GM18502 (cell line): Measurements from ENCODE around the gene OSCP1.
A peak's percentile ranks its signal among the peaks of the same experiment; 100 is the strongest.

ENCODE experiments used
- ATAC-seq: cut with Tn5 transposase; IDR thresholded peaks from one replicate; pipeline ENCODE4 v1.9.1; 2021; ENCODE audit warnings: mild to moderate bottlenecking; ENCODE audit not compliant: unreplicated experiment, poor library complexity

OSCP1 gene

DNA sequence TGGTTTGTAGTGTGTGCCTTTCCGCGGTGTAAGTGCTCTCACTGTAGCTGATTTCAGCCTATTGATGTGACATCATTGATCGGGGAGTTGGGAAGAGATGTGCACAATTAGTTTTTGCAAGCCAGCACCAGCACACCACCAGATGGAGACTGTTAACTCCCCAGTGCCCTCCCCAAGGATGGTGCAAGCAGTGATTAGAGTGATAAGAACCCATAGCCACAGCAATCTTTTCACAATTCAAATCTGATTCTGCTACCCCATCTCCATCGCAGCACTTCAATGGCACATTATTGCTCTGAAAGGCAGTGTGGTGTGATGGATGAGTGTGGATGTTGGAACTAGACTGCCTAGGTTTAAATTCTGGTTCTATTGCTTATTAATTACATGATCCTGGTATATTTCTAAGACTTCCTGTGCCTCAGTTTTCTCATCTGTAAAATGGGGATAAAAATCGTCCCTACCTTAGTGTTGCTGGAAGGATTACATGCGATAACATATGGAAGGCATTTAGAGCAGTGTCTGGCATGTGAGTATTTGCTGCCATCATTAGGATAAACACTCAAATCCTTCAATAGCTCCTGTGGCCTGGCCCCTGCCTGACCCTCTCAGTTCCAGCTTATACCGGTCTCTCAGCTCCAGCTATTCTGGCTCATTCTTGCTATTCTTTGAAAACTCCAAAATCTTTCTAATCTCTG, 25.8 kb upstream of the OSCP1 start:
- no peak for ATAC-seq

DNA sequence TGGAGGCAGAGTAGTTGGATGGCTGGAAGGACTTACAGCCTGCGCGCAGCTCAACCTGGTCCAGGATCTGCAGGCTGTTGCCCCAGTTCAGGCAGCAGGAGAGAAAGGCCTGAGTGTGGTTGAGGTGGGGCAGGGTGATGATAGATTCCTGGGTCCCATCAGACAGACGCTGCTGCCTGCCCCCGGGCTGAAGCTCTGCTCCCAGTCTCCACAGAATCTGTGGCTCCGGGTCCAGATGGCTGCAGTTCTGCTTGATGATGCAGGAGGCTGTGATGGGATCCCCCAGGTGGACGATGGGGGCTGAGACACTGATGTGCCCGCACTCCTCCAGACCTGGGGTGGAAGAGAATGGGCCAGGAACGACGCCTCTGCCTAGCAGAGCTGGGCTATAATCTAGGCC, 25.1 kb upstream of the OSCP1 start:
- ATAC-seq, result no peak

DNA sequence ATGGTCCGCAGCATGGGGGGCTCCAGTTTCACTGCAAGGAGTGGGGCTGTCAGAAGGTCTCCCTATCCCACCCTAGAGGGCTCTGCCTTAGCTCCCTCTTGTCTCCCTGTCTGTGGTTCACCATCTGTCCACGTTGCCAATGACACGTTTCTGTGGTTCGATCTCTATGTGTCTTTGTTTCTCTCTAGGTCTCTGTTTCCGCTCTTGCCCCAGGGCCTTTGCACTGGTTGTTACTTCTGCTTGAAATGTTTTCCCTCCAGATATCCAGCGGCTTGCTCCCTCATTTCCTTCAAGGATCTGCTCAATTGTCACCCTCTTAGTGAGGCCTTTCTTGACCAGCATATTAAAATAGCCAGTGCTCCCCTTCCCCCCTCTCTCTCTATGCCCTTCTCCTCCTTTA, 22.4 kb upstream of the OSCP1 start:
- no peak for ATAC-seq

DNA sequence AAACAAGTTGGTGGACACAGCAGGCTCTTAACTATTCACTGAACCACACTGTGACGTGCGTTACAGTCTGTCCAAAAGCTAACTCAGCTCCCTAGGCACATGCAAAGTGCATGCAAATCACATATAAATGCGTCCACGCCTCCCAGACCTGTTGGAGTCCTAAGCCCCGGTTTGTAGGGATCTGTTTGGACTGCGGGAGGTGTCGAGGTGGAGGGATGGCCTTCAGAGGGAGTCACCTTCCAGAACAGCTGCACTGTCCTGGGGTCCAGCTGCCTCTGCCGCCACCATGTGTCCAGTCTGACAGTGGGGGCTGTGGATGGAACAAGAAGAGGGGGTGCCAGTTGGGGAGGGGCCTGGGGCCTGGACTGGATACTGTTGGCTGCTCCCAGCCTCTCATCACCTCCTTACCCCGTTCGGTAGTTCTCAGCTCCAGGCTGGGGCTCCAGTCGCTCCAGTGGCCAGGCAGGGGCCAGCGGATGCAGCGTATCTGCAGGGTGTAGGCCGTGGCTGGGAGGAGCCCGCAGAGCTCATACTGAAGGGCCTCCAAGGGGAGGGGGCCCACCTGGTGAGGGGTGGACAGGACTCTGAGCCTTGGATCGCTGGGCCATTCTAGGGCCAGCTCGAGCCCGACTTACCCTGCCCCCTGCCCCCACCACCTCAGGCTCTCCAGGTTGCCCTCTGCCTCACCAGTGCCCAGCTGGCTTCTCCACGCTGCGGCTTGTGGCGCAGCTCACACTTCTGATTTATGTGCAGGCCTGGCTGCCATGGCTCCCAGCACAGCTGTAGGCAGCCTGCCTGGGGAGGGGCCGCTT, 21.8 kb upstream of the OSCP1 start:
- no peak for ATAC-seq

DNA sequence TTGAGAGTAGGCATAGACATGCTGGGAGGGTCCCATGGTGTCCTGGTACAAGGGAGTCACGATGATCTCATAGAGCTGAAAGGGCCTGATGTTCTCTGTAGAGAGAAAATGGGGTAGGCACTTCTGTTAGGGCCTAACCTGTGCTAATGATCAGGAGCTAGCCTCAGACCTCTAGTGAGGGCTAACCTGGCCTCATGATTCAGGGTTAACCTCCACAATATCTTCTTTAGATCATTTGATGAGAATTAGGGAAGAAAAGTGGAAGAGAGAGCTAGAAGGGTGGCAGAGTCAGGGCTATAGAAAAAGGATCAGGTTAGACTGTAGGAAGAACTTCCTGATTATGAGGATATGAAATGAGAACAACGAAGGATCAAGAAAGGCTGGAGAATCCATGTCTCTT, 18.9 kb upstream of the OSCP1 start:
- ATAC-seq, result no peak

DNA sequence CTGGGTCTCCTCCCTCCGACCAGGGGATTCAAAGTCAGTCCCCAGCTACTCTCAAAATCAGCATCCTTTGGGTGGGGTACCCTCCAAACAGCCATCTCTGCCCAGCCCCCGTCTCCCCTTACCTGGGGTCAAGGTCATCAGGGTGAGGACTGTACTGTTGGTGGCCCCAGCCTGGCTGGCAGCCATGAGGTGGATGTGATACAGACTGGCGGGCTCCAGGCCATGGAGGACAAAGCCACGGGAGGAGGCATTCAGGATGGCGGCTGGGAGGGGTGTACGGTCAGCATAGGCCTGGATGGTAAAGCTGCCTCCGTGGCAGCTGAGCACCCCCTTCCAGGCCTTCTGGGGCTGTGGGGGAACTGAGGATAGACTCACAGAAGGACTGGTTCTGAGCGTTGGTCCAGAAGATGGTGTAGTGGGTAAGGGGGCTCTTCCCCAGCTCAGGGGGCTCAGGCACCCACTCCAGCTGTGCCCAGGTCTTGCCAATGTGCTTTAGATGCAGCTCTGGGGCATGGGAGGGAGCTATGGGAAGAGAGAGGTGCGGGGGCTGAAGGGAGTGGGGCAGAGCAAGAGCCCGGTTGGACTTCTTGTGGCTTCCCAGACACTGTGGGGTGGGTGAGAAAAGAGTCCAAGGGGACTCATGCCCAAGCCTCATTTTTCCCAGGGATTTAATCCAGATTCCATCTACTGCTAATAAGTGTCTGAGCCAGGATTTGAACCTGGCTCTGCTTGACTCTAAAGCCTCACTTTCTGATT, 17.6 kb upstream of the OSCP1 start:
- ATAC-seq, result no peak

DNA sequence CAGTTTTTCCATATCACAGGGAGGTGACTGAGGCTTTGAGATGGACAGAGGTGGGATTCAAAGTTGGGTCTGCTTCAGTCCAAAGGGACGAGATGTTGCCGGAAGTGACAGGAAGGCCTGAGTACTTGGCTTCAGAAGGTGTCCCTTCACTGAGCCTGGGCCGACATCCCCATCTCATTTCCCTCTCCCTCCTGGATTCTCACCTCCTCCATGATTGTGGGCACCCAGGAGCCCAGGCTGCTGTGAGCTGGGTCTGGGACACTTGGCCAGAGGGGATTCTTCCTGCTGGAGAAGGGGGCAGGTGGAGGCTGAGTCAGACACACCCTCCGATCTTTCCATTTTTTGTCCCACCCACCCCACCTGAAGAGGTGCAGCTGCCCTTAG, 16.8 kb upstream of the OSCP1 start:
- ATAC-seq, result no peak

DNA sequence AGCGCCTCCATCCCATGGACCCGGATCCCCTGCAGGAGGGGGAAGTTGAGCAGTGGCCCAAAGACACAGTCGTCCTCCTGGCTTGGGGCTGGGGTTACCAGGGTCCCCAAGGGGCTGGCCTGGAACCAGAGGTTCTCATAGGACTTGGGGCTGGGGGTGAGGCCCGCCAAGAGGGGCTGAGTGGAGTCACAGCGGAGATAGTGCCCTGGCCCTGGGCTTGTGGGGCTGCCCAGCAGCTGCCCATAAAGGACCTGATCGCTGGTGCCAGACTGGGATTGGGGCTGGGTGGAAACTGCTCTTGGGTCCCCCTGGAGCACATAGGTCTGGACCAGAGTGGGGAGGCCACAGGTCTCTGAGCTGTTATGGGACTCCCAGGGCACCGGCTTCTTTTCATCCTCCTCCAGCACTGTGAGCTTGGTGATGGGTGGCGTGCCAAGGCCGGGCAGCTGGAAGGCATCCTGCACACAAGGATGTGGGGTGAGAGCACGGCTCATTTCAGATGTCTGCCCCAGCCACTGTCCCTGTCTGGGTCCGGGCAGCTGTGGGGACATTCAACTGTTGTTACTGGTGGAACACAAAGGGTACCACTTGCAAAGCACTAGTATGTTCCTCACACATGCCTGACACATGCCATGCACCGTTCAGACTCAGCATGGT, 16.2 kb upstream of the OSCP1 start:
- no peak for ATAC-seq

DNA sequence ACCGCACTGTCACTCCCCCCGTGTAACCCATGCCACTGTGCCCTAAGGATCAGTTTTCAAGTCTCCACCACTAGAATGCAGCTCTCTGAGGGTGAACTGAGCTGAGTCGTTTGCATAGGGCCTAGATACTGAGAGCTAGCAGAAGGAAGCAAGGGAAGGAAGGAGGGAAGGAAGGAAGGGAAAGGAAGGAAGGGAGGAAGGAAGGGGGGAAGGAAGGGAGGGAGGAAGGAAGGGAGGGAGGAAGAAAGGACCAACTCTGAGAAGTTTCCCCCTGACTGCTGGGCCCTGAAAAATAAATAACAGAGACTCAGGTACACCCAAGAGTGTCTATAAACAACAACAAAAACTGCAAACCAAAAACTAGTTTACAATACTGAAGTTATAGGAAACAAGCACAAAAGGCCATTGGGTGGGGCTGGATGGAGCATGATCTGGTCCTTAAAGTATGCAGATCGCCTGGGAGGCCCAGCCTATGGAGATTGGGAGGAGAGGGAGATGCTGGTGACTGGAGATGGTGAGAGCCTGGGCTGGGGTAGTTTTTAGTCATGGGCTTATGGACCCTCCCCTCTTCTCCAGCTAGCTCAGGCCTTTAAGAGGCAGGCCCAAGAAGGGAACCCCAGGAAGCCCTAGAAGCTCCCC, 15.6 kb upstream of the OSCP1 start:
- ATAC-seq, result no peak

DNA sequence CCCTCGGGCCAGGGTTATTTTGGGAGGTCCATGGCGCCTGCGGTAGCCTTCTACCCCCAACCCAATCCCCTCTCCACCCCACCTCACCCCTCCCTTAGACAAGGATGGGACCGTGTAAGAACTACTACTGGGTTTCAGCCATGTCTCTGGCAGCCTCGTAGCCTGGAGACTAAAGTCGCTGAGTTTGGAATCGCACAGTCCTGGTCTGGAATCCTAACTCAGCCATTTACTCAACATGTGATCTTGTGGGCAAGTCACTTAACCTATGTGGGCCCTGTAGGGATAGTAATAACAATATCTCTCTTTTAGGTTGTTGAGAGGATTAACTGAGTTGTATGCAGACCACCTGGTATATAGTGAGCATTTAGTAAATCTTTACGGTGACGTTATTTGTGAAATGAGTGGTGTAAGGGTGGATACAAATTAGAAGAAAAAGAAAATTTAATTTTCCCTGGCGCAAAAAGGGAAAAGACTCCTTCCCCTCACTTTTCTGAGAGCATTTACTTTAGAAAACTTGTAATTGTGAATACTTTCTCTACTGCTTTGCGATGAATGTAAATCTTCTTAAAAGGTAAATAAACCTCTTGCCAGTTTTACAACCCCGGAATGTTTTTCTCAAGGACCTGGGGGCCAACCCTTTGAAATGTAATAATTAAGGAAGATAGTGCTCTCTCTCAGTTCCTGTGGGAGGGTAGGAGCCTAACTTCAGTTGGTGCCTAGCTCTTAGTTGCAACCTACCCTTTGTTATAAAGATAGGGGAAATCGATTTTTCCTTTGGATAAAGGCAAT, 14.5 kb upstream of the OSCP1 start:
- peak; percentile 57 for ATAC-seq

DNA sequence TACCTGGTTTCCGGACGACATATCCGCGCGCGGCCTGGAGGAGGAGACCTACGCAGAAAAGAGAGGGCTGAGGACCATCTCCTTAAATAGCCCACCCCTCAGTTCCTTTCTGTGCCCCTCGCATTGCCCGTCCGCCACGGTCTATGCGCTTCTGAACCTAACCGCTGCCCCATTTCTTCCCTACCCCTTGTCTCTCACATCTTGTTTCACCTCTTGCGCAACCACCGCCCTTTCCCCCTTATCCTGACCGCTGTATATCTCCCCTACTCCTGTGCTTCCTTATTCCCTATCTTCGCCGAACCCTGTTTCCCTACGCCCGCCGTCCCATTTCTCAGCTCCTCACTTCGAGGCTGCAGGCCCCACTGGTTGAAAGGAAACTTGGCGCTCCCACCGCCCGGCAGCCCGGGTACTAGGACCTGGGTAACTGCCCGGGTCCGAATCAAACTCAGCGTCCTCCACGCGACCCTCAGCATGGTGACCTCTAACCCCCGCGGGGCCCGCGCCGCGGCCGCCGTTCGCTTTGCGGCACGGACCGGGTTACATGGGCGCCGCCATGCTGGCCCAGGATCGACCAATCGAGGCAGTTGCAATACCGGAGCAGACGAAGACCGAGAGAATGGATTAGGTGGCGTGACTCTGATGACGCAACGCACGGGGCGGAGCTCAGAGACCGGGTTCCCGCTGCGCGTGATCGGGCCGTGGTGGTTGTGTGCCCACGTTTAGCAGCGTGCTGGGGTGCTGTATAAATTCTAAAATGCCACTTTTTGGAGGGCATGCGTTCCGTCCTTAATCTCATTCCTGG, 13.8 kb upstream of the OSCP1 start, which contains the start of gene MRPS15:
Gene MRPS15, minus strand, starts transcription at position 582 of the 802 bp plus-strand sequence. Its CDS starts 109 bp downstream, at position 473.
- peak; percentile 93 for ATAC-seq

DNA sequence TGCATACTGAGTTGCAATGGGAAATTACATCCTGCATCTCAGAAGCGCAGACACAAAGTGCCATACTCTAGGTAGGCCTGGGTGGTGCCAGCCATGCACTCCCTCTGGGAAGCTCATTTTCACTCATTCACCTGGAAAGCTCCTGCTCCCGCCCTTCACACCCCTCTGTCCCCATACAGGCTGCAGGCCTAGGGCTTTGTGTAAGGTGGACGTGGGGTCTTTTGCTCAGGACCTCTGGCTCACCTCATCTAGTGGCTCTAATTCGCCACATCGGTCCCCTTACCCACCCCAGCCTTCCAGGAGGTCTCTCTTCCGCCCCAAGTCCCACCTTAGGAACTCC, 13.2 kb upstream of the OSCP1 start:
- ATAC-seq, result no peak

DNA sequence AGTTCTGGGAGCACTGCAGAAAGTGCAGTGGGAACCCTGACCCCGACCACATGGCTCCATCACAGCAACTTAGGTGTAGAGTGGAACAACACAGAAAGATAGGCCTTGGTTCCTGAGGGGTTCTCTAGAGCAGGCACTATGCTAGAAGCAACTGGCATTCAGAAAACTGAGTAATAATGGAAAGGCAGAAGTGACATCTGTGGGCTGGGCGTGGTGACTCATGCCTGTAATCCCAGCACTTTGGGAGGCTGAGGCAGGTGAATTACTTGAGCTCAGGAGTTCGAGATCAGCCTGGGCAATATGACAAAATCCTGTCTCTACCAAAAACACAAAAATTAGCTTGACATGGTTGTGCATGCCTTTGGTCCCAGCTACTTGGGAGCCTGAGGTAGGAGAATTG, 8.7 kb upstream of the OSCP1 start:
- ATAC-seq, result no peak

DNA sequence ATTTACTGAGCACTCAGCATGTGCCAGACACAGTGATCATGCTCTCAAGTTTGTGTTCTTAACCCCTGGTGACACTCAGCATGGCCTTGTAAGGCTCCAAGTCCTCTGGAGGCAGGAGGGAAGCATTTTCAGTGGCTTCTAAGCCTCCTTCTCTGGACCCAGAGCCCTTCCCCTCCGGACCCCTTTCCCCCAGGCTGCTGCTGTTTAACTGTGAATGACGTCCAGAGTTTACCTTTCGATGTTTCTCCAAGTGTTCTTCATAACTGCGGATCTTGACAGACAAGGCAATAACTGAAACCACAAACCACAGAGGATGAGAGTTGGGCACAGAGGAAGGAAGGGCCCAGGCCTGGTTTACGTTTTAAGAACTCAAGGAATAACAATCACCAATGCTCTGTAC, 7.4 kb upstream of the OSCP1 start:
- ATAC-seq, result no peak

DNA sequence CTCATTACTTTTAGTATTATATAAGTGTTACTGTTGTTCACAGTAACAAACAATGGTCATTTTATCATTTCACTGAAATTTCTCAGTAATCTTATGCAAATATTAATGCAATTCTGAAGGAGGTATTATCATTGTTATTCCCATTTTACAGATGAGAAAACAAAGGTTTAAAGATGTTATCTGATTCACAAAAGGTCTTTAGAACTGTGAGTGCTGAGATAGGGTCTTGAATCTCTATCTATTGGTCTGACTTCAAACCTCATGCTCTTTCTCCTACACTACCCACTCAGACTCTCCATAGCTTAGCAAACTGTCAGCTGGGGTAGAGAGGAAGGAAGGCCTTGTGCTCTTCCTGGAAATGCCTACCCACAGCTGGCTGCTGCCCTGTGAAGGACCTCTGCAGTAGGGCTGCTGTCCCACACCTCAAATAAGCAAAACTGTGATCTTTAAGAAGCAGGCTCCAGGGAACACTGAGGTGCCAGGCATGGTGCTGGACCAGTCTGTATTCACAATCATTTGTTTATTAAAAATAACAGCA, 6.2 kb upstream of the OSCP1 start:
- no peak for ATAC-seq

DNA sequence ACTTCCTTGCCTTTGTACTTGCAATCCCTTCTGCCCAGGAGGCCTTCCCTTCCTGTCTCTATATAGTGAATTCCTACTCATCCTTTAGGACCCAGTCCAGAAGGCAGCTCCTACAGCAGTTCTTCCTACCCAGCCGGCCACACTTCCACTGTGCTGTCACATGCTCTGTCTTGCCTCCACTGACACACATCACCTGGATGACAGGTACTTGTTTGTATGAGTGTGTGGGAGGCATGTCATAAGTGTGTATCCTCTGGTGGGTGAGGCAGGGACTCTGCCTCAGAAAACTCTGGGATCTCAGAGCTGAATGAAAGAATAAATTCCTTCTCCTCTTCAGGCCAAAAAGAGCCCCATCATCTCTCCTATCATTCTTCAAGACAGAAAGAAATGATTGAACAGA, 5.1 kb upstream of the OSCP1 start:
- ATAC-seq, result no peak

DNA sequence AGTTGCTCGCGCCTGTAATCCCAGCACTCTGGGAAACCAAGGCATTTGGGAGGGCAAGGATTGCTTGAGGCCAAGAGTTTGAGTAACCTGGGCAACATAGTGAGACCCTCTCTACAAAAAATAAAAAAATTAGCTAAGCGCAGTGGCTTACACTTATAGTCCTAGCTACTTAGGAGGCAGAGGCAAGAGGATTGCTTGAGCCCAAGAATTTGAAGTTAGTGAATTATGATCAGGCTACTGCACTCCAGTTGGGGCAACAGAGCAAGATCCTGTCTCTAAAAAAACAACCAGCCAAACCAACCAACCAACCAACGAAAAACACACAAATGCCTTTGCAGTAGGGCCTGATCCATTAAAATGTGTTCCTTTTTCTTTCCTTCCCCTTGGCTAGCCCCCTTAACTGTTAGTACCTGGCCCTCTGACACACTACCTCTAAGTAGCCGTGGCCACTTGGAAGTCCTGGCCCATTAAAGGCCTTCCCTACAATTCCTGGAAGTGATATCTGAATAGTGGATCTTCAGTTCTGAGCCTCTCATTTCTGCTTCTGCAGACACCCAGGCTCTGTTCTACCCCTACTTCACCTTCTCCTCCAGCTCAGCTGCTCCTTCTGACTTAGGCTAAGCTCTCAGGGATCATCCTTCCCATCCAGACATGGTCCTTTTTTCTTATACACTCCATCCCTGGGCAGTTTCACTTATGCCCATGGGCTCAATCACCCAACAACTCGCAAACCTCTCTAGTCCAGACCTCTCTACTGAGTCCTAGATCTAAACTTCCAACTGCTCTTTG, 3.5 kb upstream of the OSCP1 start:
- ATAC-seq, result no peak

DNA sequence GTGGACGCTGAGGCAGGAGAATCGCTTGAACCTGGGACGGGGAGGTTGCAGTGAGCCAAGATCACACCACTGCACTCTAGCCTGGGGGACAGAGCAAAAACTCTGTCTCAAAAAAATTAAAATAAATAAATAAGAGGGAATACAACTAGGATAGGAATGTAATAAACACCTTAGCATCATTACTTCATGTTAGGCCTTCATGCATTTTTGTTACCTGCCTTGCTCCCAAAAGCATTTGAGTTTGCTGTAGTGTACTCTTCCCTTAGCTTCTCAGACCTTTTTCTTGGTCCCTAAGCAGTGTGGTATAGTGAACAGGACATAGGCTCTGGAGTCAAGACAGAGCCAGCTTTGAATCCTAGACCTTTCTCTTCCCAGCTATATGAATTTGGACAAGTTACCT, 2.8 kb upstream of the OSCP1 start:
- ATAC-seq, result no peak
